PC-9 (cell line): ENCODE measurements around the gene MGLL.

Source experiments
- EZH2 ChIP-seq: fragments of 200-600 bp; sonication (generic); IDR thresholded peaks from 2 replicates; pipeline ENCODE4 v1.8.0; 2017; ENCODE audit warnings: antibody characterized with exemption, low read depth
- TF ChIP-seq, protein P1 (sequence below): fragments of 200-600 bp; sonication (generic); conservative IDR thresholded peaks from 2 replicates; pipeline ENCODE4 v1.6.1; 2017; ENCODE audit warnings: mixed run types, antibody characterized with exemption, mild to moderate bottlenecking, moderate library complexity

DNA sequence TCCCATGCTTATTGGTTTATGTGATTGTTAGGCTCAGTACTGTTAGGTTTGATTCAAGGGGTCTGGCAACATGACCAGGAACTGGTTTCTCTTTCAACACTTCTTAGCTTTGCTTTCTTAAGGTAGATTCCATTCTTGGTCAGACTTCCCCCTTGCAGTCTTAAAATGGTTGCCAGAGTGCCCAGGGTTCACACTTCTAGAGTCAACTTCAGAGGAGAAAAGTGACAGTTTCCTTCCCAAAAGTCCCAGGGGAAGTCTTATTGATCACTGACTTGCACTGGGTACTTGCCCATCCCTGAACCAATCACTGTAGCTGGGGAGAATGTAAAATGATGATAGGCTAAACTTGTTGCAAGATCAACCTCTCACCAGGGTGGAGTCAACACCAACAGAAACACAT, 14.1 kb downstream of the MGLL start:
- TF ChIP-seq, protein P1, sequence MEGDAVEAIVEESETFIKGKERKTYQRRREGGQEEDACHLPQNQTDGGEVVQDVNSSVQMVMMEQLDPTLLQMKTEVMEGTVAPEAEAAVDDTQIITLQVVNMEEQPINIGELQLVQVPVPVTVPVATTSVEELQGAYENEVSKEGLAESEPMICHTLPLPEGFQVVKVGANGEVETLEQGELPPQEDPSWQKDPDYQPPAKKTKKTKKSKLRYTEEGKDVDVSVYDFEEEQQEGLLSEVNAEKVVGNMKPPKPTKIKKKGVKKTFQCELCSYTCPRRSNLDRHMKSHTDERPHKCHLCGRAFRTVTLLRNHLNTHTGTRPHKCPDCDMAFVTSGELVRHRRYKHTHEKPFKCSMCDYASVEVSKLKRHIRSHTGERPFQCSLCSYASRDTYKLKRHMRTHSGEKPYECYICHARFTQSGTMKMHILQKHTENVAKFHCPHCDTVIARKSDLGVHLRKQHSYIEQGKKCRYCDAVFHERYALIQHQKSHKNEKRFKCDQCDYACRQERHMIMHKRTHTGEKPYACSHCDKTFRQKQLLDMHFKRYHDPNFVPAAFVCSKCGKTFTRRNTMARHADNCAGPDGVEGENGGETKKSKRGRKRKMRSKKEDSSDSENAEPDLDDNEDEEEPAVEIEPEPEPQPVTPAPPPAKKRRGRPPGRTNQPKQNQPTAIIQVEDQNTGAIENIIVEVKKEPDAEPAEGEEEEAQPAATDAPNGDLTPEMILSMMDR, result no peak
- no peak for TF ChIP-seq EZH2
